ENCODE results near the gene STEAP1.
"Not testable (repeated sequence)": the region's sequence is repeated elsewhere in the genome, so short reads cannot be mapped to it uniquely, and the experiment has no call there.

The STEAP1 gene

DNA sequence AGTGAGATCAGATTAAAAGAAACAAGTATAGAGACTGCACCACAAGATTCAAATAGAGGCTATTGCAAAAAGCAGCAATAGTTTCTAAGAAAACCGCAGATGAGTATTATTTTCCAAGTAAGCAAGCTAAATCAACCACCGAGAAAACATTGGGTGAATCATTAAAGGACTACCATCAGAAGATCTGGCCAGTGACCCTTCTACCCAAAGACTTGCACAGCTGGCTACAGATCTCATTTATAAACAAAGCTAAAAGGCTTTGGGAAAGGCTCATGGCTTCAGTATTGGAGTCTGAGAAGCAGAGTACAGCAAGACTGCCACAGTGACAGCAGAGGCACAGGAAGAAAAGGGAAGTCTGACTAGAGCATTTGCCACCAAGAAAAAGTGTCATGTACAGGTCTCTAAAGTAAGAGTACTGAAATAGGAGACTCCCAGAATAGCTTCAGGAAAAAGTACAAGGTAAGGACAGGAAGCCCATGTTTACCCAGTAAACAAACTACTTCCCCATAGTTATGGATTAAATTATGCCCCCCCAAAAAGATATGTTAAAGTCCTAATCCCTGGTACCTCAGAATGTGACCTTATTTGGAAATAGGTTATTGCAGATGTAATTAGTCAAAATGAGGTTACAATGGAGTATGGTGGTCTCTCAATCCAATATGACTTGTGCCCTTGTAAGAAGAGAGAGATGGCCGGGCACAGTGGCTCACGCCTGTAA is 19.0 kb downstream of the STEAP1 start:
- DNase-seq (ENCODE audit: low spot score), result no peak

DNA sequence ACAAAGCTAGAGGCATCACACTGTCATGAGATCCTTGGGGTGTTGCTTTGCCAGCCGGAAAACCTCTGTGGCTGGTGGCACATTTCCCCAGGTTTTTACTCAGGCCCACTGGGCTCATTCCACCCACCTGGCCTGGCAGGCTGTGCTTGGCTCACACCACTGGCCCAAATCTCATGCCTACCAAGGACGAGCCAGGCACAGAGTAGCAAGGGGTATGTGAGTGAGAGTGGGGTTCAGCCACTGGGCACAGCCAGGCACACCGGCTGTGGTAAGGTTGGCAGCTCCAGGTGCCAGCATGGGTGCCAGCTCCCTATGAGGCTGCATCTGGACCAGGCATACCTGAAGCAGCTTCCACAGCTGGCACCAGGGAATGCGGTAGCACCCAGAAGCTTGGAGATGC is 21.4 kb downstream of the STEAP1 start:
- no peak for DNase-seq (ENCODE audit: low spot score)

DNA sequence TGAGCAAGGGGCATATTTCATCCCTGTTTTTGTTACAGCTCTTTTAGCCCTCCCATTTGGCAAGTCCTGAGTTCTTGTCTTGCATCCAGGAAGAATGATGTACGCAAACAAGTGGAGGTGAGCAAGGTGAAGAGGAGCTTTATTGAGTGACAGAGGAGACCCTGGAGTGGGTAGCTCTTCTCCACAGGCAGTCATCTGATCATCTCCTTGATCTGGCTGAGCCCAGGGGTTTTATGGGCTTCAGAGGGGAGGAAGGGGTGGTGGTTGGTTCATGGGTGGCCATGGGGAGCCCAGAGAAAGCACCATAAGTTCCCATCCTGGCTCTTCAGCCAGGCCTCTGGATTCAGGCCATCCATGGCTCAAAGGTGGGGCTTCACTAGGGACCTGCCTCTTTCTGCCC is 21.9 kb downstream of the STEAP1 start:
- DNase-seq (ENCODE audit: low spot score), result no peak

DNA sequence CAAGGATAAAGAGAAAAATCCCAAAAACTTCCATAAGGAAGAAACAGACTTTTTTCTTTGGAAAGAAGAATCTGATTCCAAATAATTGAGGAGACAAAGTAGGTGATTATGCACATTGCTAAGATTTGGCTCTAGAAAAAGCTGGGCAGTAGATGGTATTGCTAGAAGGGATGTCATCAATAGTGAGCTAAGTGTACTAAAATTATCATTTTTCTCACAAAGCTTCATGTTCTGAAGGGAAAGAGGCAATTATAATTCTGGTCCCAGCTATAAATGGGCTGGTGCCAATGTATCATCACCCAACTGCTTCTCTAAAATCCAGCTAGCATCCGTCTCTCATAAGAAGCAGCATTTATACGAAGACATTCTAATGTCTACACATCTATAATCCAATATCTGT is 23.9 kb downstream of the STEAP1 start:
- DNase-seq (ENCODE audit: low spot score), result no peak

DNA sequence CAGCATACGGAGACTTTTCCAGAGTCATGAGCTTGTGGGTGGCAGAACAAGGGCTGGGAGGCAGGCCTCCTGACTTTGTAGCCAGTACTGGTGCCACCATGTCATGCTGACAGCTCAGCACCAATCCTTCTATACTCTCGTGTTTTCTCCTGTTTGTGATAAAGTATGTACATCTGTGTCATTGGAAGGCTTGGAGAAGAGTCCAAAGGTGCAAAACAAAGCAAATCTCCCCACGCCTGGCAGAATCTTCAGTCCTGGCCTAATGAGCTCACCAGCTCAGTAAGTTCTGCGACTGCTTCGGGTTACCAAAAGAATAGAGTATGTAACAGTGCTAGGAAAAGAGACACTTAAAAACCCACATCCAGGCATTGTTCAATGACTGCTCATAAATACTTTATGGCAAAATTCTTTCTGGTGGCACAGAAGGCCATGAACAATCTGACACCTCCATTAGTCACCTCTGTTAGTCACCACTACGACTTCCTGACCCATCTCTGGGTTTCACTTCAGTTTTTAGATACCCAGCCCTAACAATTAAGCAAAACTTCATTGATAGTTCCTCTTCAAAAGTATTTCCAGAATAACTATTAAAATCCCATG is 24.5 kb downstream of the STEAP1 start:
- DNase-seq (ENCODE audit: low spot score), result no peak

DNA sequence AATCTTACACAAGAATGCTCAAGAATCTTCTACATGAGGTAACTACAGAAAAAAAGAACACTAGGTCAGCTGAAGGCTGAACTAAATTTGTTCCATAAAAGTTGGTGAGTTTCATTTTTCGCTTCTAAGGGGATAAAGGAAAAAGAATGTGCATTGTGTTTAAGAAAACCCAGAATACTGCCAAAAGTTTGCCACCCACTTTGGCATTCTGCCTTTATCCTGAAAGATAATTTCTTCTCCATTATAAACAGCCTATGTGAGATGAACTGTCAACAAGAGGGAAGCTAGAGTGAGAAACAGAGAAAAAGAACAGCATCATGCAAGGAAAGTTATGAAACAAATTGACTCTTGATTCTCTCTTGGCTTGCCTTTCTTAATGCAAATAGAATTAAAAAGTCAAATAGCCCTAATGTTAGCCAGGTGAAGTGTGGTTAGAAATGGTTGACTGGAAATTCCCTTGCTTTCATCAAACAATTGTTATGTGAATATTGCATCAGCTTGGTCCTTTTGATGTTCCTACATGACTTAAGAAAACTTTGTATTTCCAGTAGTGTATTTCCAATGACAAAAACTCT is 25.8 kb downstream of the STEAP1 start:
- DNase-seq (ENCODE audit: low spot score), result no peak

DNA sequence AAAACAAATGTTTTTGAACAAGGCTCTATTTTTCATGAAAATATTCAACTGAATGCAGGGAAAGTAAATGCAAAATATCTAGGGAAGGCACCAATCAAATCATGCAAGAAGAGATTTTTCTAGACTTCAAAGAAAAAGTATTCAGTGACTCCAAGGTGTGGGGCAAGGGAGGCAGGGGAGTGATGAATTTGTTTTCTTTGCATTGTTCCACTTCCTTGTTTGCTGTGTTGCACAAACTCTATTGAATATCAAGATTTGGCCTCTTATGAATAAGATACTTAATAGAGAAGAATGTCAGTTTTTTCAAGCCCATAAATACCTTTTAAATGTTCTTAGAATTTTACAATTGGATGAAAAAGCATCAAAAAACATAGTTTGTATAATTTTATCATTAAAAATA is 26.4 kb downstream of the STEAP1 start:
- DNase-seq (ENCODE audit: low spot score), result no peak

DNA sequence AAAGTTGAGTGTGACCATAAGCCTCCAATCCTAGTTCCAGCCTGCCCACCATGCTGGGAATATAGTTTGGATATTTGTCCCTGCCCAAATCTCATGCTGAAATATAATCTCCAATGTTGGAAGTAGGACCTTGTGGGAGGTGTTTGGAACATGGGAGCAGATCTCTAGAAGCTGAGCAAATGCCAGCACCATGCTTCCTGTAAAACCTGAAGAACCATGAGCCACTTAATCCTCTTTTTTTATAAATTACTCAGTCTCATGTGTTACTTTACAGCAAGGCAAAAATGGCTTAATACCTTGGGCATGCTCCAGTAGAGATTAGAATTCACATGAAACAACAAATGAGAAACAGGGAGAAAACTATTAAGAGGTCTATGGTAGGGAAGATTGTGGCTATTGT is 27.2 kb downstream of the STEAP1 start:
- DNase-seq (ENCODE audit: low spot score), result no peak

DNA sequence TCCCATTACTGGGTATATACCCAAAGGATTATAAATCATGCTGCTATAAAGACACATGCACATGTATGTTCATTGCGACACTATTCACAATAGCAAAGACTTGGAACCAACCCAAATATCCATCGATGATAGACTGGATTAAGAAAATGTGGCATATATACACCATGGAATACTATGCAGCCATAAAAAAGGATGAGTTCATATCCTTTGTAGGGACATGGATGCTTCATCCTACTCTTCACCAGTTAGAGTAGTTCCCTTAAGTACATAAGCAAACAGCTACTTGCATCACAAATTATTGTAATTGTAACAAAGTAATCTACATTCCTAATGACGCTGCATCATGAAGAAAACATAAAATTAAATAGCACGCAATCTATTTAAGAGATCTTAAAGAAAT is 32.0 kb downstream of the STEAP1 start:
- DNase-seq (ENCODE audit: low spot score), result not testable (repeated sequence)

DNA sequence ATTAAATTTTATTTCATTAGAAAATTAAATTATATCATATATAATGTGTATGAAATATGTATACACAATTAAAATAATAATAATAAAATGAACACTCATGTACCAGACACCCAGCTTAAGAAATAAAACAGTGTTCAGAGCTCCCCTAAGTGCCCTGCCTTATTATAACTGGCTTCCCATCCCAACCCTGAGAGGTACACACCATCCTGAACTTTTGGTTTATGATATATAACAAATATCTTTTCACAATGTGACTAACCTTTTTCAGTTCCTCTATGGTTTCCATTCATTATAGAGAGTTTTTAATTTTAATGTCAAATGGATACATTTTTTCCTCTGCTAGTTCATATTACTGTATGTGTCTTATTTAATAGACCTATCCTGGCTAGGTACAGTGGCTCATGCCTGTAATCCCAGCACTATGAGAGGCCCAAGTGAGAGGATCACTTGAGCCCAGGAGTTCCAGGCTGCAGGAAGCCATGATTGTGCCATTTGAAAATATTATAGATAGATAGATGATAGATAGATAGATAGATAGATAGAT is 33.3 kb downstream of the STEAP1 start:
- no peak for DNase-seq (ENCODE audit: low spot score)

DNA sequence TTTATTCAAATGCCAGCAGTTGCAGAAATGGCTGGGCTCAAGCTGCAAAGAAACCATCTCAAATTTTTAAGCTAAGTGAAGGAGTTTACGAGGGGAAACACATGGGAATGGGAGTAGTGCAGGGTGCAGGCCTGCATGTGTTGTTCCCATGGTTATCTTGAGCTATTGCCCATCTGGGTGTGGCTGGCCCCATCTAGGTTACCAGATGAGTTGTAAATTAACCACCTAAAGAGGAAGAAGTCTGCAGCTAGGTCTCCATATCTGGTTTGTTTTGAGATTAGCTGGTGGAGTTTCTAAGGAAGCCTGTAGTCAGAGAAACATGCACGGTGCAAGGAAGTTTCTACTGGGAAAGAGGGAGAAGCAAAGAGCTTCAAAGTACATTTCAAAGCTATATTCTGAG is 34.0 kb downstream of the STEAP1 start:
- DNase-seq (ENCODE audit: low spot score), result no peak

DNA sequence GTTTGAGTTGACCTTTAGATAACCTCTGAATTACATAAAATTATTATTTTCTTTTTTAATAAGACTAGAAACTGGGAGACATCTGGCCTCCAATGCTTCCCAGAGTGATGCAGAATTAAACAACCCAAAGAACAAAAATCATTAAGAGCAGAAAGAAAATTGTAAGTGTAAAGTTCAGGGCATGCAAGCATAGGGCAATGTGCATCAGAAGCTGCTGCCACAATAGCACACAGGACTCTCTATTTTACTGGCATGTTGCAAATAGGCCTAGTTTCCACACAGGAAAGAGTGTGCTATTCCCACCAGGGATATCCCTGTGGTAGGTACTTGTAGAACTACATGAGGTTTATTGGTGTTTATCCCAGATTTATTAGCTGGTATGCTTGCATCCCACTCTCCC is 36.7 kb downstream of the STEAP1 start:
- no peak for DNase-seq (ENCODE audit: low spot score)

DNA sequence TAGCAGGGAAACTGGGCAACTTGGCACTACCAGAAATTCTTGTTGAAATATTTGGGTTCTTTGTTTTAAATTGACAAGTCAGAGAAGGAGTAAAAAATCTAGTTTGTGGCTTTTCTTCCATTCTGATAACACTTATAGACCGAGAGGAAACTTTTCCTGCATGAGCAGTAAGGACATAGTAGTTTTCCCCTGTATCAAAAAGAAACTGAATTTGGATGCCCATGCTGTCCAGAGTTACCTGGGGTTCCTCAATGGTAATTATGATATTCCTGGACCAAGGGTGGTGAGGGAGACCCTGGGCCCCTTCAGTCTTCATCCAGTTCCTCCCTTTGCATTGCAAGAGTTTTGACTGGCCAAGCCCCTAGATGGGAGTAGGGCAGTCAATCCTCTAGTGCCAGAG is 37.4 kb downstream of the STEAP1 start:
- no peak for DNase-seq (ENCODE audit: low spot score)

DNA sequence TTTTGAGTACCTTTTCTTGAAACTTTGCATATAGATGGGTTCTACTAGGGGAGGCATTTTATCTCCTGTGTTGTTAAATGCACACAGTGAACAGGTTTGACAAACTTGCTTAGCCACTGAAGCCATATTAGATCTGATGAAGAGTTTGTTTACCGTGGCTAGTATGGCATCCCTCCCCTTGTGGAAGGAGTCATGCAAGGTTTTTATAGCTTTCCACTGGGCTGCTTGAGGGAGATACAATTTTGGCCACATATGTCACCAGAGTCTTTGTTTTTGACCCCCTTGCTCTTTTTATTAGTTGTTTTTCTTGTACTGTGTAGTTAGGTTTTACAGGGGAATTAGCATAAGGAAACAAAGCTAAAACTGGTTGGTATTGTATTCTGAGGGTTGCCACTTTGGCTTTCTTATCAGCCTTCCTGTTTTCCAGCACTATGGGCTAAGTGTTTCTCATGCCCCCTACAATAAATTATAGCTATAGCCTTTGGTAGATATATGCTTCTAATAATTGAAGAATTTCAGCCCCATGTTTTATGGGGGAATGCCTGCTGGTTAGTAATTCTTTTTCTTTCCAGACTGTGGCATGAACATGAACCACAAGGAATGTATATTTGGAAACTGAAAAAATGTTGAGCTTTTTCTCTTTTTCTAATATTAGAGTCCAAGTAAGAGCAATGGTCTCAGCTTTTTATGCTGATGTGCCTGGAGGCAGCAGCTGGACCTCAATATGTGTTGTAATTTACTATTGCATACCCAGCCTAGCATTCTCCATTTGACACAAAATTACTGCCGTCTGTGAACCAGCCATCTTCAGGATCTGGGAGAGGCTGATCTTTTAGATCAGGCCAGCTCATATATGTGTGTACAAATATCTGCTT is 38.8 kb downstream of the STEAP1 start:
- DNase-seq (ENCODE audit: low spot score), result no peak

DNA sequence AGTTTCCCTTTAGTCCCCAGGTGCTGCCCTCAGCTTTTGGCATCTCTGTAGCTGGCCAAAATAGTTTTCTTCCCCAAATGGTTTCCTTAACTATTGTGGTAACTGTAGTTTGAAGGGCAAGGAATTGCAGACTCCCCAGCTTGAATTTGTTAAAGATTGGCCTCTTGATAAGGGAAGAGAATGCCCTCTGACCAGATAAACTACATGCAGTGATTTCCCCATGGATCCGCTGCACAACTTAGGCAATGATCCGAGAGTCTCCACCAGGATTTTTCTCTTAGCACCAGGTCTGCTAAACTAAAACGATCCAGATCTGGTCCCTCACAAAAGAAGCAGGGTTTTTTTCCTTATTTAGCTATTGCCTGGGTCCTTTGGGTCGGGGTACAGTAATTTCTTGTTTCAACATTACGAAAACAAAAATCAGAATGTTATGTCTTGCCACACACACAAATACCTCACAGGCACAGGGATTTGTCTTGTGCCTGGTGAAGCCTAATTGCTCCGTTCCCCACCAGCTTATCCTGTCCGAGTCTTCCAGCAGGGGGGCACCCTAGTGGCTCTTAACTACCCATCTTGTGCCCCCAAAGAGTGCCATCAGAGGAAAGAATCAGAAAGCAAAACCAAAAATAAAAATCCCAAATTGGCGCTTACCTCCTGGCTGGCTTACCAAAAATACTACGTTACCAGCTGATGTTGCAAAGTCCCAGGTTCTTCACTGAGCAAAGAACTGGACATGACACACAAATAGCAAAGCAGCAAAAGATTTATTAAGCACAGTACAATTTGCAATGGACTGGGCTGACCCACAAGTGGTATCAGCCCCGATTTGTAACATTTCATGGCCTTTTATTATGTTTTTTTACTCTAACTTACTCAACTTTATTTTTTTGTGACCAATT is 40.9 kb downstream of the STEAP1 start:
- no peak for DNase-seq (ENCODE audit: low spot score)

DNA sequence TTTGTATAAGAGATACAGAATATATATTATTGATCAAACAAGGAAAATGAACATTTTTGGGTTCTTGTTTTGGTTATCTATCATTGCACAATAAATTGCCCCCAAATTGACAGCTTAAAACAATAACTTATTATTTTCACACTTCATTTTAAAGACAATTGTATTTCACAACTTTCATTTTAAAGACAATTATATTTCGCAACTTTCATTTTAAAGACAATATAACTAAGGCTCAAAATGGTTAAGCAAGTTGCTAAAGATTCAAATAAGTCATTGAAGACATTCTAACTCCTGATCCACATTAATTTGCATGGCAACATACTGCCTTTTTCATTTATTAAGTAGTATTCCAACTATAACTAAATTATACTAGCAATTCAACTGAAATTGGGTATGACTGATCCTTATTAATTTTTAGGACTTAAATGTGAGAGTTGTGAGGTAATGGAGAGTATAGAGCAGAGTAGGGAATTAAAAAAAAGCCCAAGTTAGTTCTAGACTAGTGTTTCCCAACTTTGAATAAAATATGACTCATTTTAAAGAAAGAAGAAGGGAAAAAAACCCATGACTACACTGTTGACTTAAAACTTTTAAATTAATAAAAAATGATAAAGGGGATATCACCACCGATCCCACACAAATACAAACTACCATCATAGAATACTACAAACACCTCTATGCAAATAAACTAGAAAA is 47.4 kb downstream of the STEAP1 start:
- no peak for DNase-seq (ENCODE audit: low spot score)

DNA sequence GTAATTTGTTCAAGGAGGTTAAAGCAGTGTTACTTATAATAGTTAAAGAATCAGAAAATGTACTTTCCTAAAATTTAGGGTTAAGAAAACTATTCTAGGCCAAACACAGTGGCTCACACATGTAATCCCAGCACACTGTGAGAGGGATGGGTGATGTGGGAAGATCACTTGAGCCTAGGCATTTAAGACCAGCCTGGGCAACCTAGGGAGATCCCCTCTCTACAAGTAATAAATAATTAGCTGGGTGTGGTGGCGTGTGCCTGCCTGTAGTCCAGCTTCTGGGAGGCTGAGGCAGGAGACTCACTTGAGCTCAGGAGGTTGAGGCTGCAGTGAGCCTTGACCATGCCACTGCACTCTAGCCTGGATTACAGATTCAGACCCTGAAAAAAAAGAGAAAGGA is 53.7 kb downstream of the STEAP1 start:
- no peak for DNase-seq (ENCODE audit: low spot score)

DNA sequence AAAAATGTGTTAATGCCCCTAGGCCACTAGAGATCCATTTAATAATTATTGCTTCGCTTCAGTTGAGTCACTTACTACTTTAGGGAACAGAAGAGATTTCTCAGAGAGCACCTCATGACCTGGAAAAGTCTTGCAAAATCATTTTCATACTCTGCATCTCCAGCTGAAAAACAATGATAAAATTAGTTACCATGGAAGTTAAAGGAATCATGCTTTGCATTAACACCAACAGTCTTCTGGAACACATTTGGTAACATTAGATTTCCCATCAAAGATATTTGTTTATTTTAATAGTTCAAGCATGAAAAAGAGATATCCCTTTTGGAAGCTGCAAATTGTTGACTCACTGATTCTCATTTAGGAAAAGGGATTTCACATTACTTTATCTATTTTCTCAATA is 55.5 kb downstream of the STEAP1 start:
- DNase-seq (ENCODE audit: low spot score), result no peak

DNA sequence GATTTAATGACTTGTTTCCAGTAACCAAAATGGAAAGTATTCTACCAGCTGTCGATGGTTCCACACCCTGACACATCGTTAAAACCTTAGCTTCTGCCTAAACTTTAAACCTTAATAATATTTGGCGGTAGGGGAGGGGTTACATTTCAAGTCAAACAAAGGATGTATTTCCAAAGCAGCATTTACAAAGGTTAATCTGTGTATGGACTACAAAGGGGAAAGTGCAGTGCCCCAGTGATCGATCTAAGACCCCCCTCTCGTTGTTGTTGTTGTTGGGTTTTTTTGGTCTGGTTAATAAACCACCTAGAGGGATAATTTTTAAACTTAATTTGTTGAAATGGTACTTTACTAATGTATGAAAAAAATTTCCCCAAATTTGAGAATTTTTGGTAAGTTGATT is 56.2 kb downstream of the STEAP1 start:
- peak; percentile 12 for DNase-seq (ENCODE audit: low spot score)

DNA sequence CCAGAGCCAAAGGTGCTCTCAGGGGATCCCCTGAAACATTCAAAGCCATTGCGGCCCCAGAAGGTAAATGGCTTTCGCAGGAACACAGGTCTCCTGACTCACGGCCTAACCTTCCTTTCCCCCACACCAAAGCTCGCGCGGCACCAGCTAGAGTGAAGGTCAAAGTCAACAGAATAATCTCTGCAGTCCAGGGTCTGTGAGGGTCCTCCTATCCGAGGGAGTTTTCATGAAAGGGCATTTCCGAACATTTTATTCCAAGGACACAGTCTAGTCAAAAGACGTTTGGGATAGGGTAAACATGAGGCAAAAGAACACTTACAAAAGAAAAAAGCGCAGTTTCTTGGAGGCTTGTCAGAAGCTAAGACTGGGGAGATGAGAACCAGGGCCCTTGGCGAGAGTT is 56.7 kb downstream of the STEAP1 start:
- peak; percentile 4 for DNase-seq (ENCODE audit: low spot score)

Measured in HuH-7.5 (cell line).